Right cardiac atrium (tissue), 5 donors: ENCODE measurements around the gene NUDT9. TPM values are rescaled to one million over a fixed set of nuclear protein-coding genes. Genes with fewer than 3 reads are reported as not detected.
"Not testable (repeated sequence)": the region's sequence is repeated elsewhere in the genome, so short reads cannot be mapped to it uniquely, and the experiment has no call there.

Experiments
- ATAC-seq, 2 donors: fragments of 200-7000 bp; cut with Tn5 transposase; one replicate each; pipeline versions ENCODE4 v1.8.0 to v1.9.1; 2020; ENCODE audit warnings: moderate library complexity in 2 of 2, mild to moderate bottlenecking in 1 of 2
- DNase-seq, 3 donors: peaks; one replicate each; pipeline ENCODE4 v3.0.0-alpha.2; 2020
- H3K27ac ChIP-seq: one replicate; pipeline ENCODE4 v1.5.1; 2013; ENCODE audit warnings: mild to moderate bottlenecking, low read length, control low read depth, moderate library complexity
- H3K27me3 ChIP-seq: one replicate; pipeline ENCODE4 v1.6.1; 2013; ENCODE audit not compliant: control insufficient read depth, insufficient read depth
- H3K4me1 ChIP-seq: one replicate; pipeline ENCODE4 v1.6.1; 2013; ENCODE audit warnings: low read length; ENCODE audit not compliant: control insufficient read depth, insufficient read depth
- H3K4me3 ChIP-seq: one replicate; pipeline ENCODE4 v1.5.1; 2013; ENCODE audit warnings: low read length, control low read depth
- H3K9me3 ChIP-seq: one replicate; pipeline ENCODE4 v1.6.1; 2013; ENCODE audit warnings: low read length; ENCODE audit not compliant: control insufficient read depth
- WGBS: extraction: QIAGEN DNeasy Blood & Tissue Kit; methylation state at CpG from one replicate; pipeline ENCODE4 v1.1.7; 2013; 5-methylcytosine and 5-hydroxymethylcytosine counted together
- intact Hi-C, 4 donors: fragments of 100-400 bp; cut with DNase I; formaldehyde crosslinking; loops; one replicate each; pipeline versions ENCODE4 v1.11.0 to v1.14.0; 2022 to 2023
- polyA plus RNA-seq: library from polyadenylated mRNA; stranded (reverse); fragments of 200-250 nt; gene quantifications from one replicate; pipeline ENCODE4 v1.2.3, GENCODE V29; 2013
- total RNA-seq, 4 donors: library from RNA; stranded (reverse); fragmentation: NEBNext Ultra II Directional; extraction: Animal tissue kit (Norgen Biotek cat#: 25700); gene quantifications; one replicate each; pipeline ENCODE4 v1.2.1, GENCODE V29; 2021
- donor health status: healthy with polysubstance abuse.
- donor health status: DM: no; HTN: yes; CAD: no.
- donor health status: DM: no; HTN: no; CAD: no.
- donor health status: DM: no; HTN: yes; CAD: no; lungs with severe emphysema.
- donor health status: DM: yes; HTN: yes; CAD: no.

The NUDT9 gene
- total and polyA plus RNA-seq, 5 donors, result 27.1 to 52.8 (median 33.5) TPM

- no peaks in the 10 kb centered on the region for H3K9me3 ChIP-seq
- ATAC-seq (peak; percentile 100), DNase-seq (peak; percentile 91 to 96 (median 93))
- under 1% methylated on average over 32 of the region's 32 CpGs for WGBS
- peak within 1 kb of the TSS; percentile 98 for H3K4me3 ChIP-seq
- H3K27ac ChIP-seq, result peak within 1 kb of the TSS; percentile 98
- H3K27me3 ChIP-seq, result no peaks in the 10 kb centered on the region
- intact Hi-C loops, result no loop called here
- H3K4me1 ChIP-seq, result peaks cover 2% of the 10 kb centered on the region
Observed at GRCh38 chr4:87390891-87391575, 31.3 kb upstream of the NUDT9 start, which contains the start of gene HSD17B11. Gene HSD17B11 (minus strand): TSS chr4:87391188. CDS start chr4:87391070, 118 bp downstream.

- H3K4me3 ChIP-seq, result peak overlapping the region; percentile 98
- ATAC-seq (peak; percentile 55 to 58), DNase-seq (no peak)
- H3K27me3 ChIP-seq, result no peaks in the 10 kb centered on the region
- H3K9me3 ChIP-seq, result no peaks in the 10 kb centered on the region
- peaks cover 2% of the 10 kb centered on the region for H3K4me1 ChIP-seq
- intact Hi-C loops, result no loop called here
- 12% methylated on average over 16 of the region's 16 CpGs for WGBS
- peak overlapping the region; percentile 98 for H3K27ac ChIP-seq
Observed at GRCh38 chr4:87391576-87392054, 30.8 kb upstream of the NUDT9 start.

- no peaks in the 10 kb centered on the region for H3K27me3 ChIP-seq
- no peaks in the 10 kb centered on the region for H3K9me3 ChIP-seq
- DNase-seq (no peak), ATAC-seq (no peak)
- peaks cover 2% of the 10 kb centered on the region for H3K4me1 ChIP-seq
- no peak overlapping the region for H3K27ac ChIP-seq
- WGBS, result 88% methylated on average over 3 of the region's 3 CpGs
- intact Hi-C loops, result no loop called here
- no peak overlapping the region for H3K4me3 ChIP-seq
Observed at GRCh38 chr4:87392183-87392582, 30.2 kb upstream of the NUDT9 start.

GRCh38 chr4:87395073-87395472, 27.3 kb upstream of the NUDT9 start:
- H3K9me3 ChIP-seq, H3K27ac ChIP-seq, H3K4me1 ChIP-seq, intact Hi-C loops, DNase-seq, H3K4me3 ChIP-seq, H3K27me3 ChIP-seq, ATAC-seq: not testable (repeated sequence)
- WGBS, result 92% methylated on average over 23 of the region's 23 CpGs

- peak in 2 of 3 donors; percentile 35 to 51 for DNase-seq
- H3K4me1 ChIP-seq, H3K27me3 ChIP-seq, ATAC-seq, intact Hi-C loops, H3K27ac ChIP-seq, H3K9me3 ChIP-seq, H3K4me3 ChIP-seq: not testable (repeated sequence)
- 93% methylated on average over 20 of the region's 20 CpGs for WGBS
Observed at GRCh38 chr4:87395851-87396250, 26.5 kb upstream of the NUDT9 start.

GRCh38 chr4:87399148-87399547, 23.2 kb upstream of the NUDT9 start:
- no peaks in the 10 kb centered on the region for H3K4me1 ChIP-seq
- DNase-seq (peak in 2 of 3 donors; percentile 62 to 63), ATAC-seq (peak; percentile 39 to 60)
- no peaks in the 10 kb centered on the region for H3K9me3 ChIP-seq
- 85% methylated on average over 3 of the region's 3 CpGs for WGBS
- no peak overlapping the region for H3K27ac ChIP-seq
- intact Hi-C loops, result no loop called here
- H3K27me3 ChIP-seq, result no peaks in the 10 kb centered on the region
- no peak overlapping the region for H3K4me3 ChIP-seq

GRCh38 chr4:87399954-87400353, 22.4 kb upstream of the NUDT9 start:
- no peak for ATAC-seq
- intact Hi-C loops, result no loop called here
- H3K27ac ChIP-seq, result no peak overlapping the region
- 86% methylated on average over 1 of the region's 1 CpG for WGBS
- no peaks in the 10 kb centered on the region for H3K4me1 ChIP-seq
- no peaks in the 10 kb centered on the region for H3K9me3 ChIP-seq
- DNase-seq, result no peak
- H3K27me3 ChIP-seq, result no peaks in the 10 kb centered on the region
- no peak overlapping the region for H3K4me3 ChIP-seq

- DNase-seq, H3K27ac ChIP-seq, H3K27me3 ChIP-seq, H3K9me3 ChIP-seq, ATAC-seq, H3K4me1 ChIP-seq, H3K4me3 ChIP-seq, intact Hi-C loops: not testable (repeated sequence)
- WGBS, result 64% methylated on average over 1 of the region's 1 CpG
Observed at GRCh38 chr4:87403732-87404131, 18.6 kb upstream of the NUDT9 start.

GRCh38 chr4:87405211-87405820, 17.1 kb upstream of the NUDT9 start:
- intact Hi-C loops, result no loop called here

GRCh38 chr4:87406462-87406861, 15.9 kb upstream of the NUDT9 start:
- Histone ChIP-seq H3K27me3 (no peaks in the 10 kb centered on the region), H3K4me1 (no peaks in the 10 kb centered on the region), H3K27ac (no peak overlapping the region), H3K4me3 (no peak overlapping the region), H3K9me3 (no peaks in the 10 kb centered on the region)
- intact Hi-C loops, result no loop called here
- DNase-seq, result no peak
- WGBS, result 63% methylated on average over 6 of the region's 6 CpGs
- no peak for ATAC-seq

More at GRCh38 chr4:87405211-87405820, 17.1 kb upstream of the NUDT9 start:
- Histone ChIP-seq H3K4me1 (no peaks in the 10 kb centered on the region), H3K27me3 (no peaks in the 10 kb centered on the region), H3K9me3 (no peaks in the 10 kb centered on the region), H3K4me3 (no peak overlapping the region), H3K27ac (no peak overlapping the region)
- 78% methylated on average over 5 of the region's 5 CpGs for WGBS
- no peak for ATAC-seq
- DNase-seq, result no peak

- H3K9me3 ChIP-seq, H3K27me3 ChIP-seq, H3K4me3 ChIP-seq, DNase-seq, H3K4me1 ChIP-seq, H3K27ac ChIP-seq, ATAC-seq, intact Hi-C loops: not testable (repeated sequence)
- WGBS, result 77% methylated on average over 4 of the region's 4 CpGs
Observed at GRCh38 chr4:87406902-87407301, 15.5 kb upstream of the NUDT9 start.
